ENCODE data around the gene FKBP2. TPM values are rescaled to one million over a fixed set of nuclear protein-coding genes. Genes with fewer than 3 reads are reported as not detected.

The FKBP2 gene
- 52.9 and 54.7 TPM in 2 replicates for total RNA-seq
- long read RNA-seq, transcript FKBP2-201 (6 exons, 657 nt): major isoform, 15 of 17 reads
- long read RNA-seq, partial matches to known transcripts: 0 of 17 reads
- long read RNA-seq, other reads (novel, unspliced or antisense): 2 of 17 reads

GRCh38 chr11:64240435-64241240 lies at the start of gene FKBP2:
TSS of gene FKBP2 (plus strand) at chr11:64241095. CDS start at chr11:64242388, 1,293 bp downstream.
- peaks cover 39% of the 10 kb centered on the region for H3K4me1 Mint-ChIP-seq (ENCODE audit: unreplicated experiment)
- TF ChIP-seq CTCF (IDR thresholded peaks at IDR 0.05): no peak
- H3K36me3 Mint-ChIP-seq (ENCODE audit: unreplicated experiment): peaks cover 12% of the 10 kb centered on the region
- peak within 1 kb of the TSS; percentile 96 for H3K27ac Mint-ChIP-seq (ENCODE audit: unreplicated experiment)
- no peaks in the 10 kb centered on the region for H3K9me3 Mint-ChIP-seq (ENCODE audit: unreplicated experiment)
- peak; percentile 100 for DNase-seq (ENCODE audit: extremely low spot score, unreplicated experiment)
- peak within 1 kb of the TSS; percentile 91 for H3K4me3 Mint-ChIP-seq (ENCODE audit: unreplicated experiment)
- H3K27me3 Mint-ChIP-seq (ENCODE audit: unreplicated experiment): no peaks in the 10 kb centered on the region

- DNase-seq (ENCODE audit: extremely low spot score, unreplicated experiment): no peak
- H3K9me3 Mint-ChIP-seq (ENCODE audit: unreplicated experiment): no peaks in the 10 kb centered on the region
Observed at GRCh38 chr11:64192434-64192833, 48.5 kb upstream of the FKBP2 start.

GRCh38 chr11:64196626-64197025 lies 44.3 kb upstream of the FKBP2 start:
- TF ChIP-seq CTCF (IDR thresholded peaks at IDR 0.05): no peak
- Mint-ChIP-seq H3K4me3 (ENCODE audit: unreplicated experiment) (no peak overlapping the region), H3K27ac (ENCODE audit: unreplicated experiment) (no peak overlapping the region), H3K27me3 (ENCODE audit: unreplicated experiment) (no peaks in the 10 kb centered on the region), H3K4me1 (ENCODE audit: unreplicated experiment) (no peaks in the 10 kb centered on the region), H3K9me3 (ENCODE audit: unreplicated experiment) (no peaks in the 10 kb centered on the region), H3K36me3 (ENCODE audit: unreplicated experiment) (peaks cover 51% of the 10 kb centered on the region)
- DNase-seq (ENCODE audit: extremely low spot score, unreplicated experiment): no peak

More at GRCh38 chr11:64192434-64192833, 48.5 kb upstream of the FKBP2 start:
- H3K4me3 Mint-ChIP-seq (ENCODE audit: unreplicated experiment): no peak overlapping the region
- H3K27me3 Mint-ChIP-seq (ENCODE audit: unreplicated experiment): no peaks in the 10 kb centered on the region
- no peak for TF ChIP-seq CTCF (IDR thresholded peaks at IDR 0.05)
- H3K4me1 Mint-ChIP-seq (ENCODE audit: unreplicated experiment): peaks cover 3% of the 10 kb centered on the region
- H3K27ac Mint-ChIP-seq (ENCODE audit: unreplicated experiment): no peak overlapping the region
- peaks cover 31% of the 10 kb centered on the region for H3K36me3 Mint-ChIP-seq (ENCODE audit: unreplicated experiment)

- no peak for TF ChIP-seq CTCF (IDR thresholded peaks at IDR 0.05)
- DNase-seq (ENCODE audit: extremely low spot score, unreplicated experiment): no peak
- Mint-ChIP-seq H3K4me1 (ENCODE audit: unreplicated experiment) (no peaks in the 10 kb centered on the region), H3K27ac (ENCODE audit: unreplicated experiment) (no peak overlapping the region), H3K4me3 (ENCODE audit: unreplicated experiment) (no peak overlapping the region), H3K36me3 (ENCODE audit: unreplicated experiment) (peaks cover 60% of the 10 kb centered on the region), H3K27me3 (ENCODE audit: unreplicated experiment) (no peaks in the 10 kb centered on the region), H3K9me3 (ENCODE audit: unreplicated experiment) (no peaks in the 10 kb centered on the region)
Observed at GRCh38 chr11:64198511-64198910, 42.4 kb upstream of the FKBP2 start.

- Mint-ChIP-seq H3K4me3 (ENCODE audit: unreplicated experiment) (no peak overlapping the region), H3K27me3 (ENCODE audit: unreplicated experiment) (no peaks in the 10 kb centered on the region), H3K27ac (ENCODE audit: unreplicated experiment) (no peak overlapping the region), H3K9me3 (ENCODE audit: unreplicated experiment) (no peaks in the 10 kb centered on the region), H3K4me1 (ENCODE audit: unreplicated experiment) (peaks cover 10% of the 10 kb centered on the region), H3K36me3 (ENCODE audit: unreplicated experiment) (peaks cover 55% of the 10 kb centered on the region)
- no peak for TF ChIP-seq CTCF (IDR thresholded peaks at IDR 0.05)
- DNase-seq (ENCODE audit: extremely low spot score, unreplicated experiment): no peak
Observed at GRCh38 chr11:64201543-64201942, 39.4 kb upstream of the FKBP2 start.

All from osteocyte (in vitro differentiated cells).